Spleen (tissue), 7 donors: Measurements from ENCODE around the gene UNC13C.

ENCODE experiments used
- CTCF ChIP-seq, 11 experiments: fragments of 200-600 bp in 7 of 11; fragments of 450-650 bp in 4 of 11; sonication (generic) in 4 of 11; IDR thresholded peaks in 8 of 11; conservative IDR thresholded peaks in 3 of 11; 1 replicate in 7 of 11; 2 replicates in 4 of 11; pipeline versions ENCODE4 v1.4.0 to v1.8.0; 2016 to 2021; ENCODE audit warnings: antibody characterized with exemption in 11 of 11, inconsistent platforms in 4 of 11, mild to moderate bottlenecking in 1 of 11
- POLR2A ChIP-seq, 3 donors: fragments of 450-650 bp; IDR thresholded peaks; one replicate each; pipeline ENCODE4 v1.5.1; 2017; ENCODE audit warnings: antibody characterized with exemption in 3 of 3, mild to moderate bottlenecking in 1 of 3
- POLR2AphosphoS5 ChIP-seq, 3 donors: sonication (generic); formaldehyde crosslinking; IDR thresholded peaks; one replicate each; pipeline ENCODE4 v1.5.1; 2017; ENCODE audit warnings: antibody characterized with exemption in 3 of 3
- donor health status: DM: no; HTN: no; CAD: no; lungs with moderate emphysema.
- donor health status: DM: no; HTN: no; CAD: no.
- donor health status: DM: no; HTN: no; CAD: no.

GRCh38 chr15:54298396-54298795 lies 320.2 kb downstream of the UNC13C start:
- TF ChIP-seq CTCF (IDR thresholded peaks at IDR 0.05 in 8 of 11, conservative IDR thresholded peaks at IDR 0.05 in 3 of 11) (no peak), POLR2A (IDR thresholded peaks at IDR 0.05) (no peak), POLR2AphosphoS5 (IDR thresholded peaks at IDR 0.05) (no peak)
